ENCODE results near the gene SOST.
A peak's percentile ranks its signal among the peaks of the same experiment; 100 is the strongest.
"Not testable (repeated sequence)": the region's sequence is repeated elsewhere in the genome, so short reads cannot be mapped to it uniquely, and the experiment has no call there.

Gene SOST

GRCh38 chr17:43758497-43759174, at the start of gene SOST:
SOST (minus strand) TSS chr17:43758791; CDS start chr17:43758741, 50 bp downstream.
- DNase-seq: no peak

- DNase-seq: no peak
Measured at GRCh38 chr17:43808076-43808475, 49.5 kb upstream of the SOST start.

GRCh38 chr17:43805117-43805516, 46.5 kb upstream of the SOST start:
- DNase-seq: no peak

GRCh38 chr17:43803758-43804157, 45.2 kb upstream of the SOST start:
- no peak for DNase-seq

- DNase-seq: no peak
Measured at GRCh38 chr17:43801844-43802243, 43.3 kb upstream of the SOST start.

- DNase-seq: no peak
Measured at GRCh38 chr17:43800736-43801135, 42.1 kb upstream of the SOST start.

DNA sequence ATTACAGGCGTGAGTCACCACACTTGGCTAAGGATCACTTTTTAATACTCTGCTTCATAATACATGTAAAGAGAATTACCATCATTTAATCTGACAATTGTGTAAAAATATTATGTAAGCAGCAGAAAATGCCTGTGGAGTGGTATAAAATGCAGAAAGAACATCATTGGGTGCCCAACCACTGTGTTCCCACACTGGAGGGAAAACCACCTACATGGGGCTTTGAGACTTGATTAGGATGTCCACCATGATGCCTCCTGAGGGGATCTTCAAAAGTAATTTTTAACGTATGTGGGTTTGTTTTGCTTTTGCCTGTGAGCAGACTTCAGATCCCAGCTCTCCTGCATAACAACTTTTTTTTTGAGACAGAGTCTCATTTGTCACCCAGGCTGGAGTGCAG, 40.5 kb upstream of the SOST start:
- DNase-seq: no peak

- DNase-seq: not testable (repeated sequence)
Measured at GRCh38 chr17:43798024-43798423, 39.4 kb upstream of the SOST start.

- DNase-seq: not testable (repeated sequence)
Measured at GRCh38 chr17:43792668-43793067, 34.1 kb upstream of the SOST start.

GRCh38 chr17:43791589-43791988, 33.0 kb upstream of the SOST start:
- DNase-seq: peak; percentile 24

DNA sequence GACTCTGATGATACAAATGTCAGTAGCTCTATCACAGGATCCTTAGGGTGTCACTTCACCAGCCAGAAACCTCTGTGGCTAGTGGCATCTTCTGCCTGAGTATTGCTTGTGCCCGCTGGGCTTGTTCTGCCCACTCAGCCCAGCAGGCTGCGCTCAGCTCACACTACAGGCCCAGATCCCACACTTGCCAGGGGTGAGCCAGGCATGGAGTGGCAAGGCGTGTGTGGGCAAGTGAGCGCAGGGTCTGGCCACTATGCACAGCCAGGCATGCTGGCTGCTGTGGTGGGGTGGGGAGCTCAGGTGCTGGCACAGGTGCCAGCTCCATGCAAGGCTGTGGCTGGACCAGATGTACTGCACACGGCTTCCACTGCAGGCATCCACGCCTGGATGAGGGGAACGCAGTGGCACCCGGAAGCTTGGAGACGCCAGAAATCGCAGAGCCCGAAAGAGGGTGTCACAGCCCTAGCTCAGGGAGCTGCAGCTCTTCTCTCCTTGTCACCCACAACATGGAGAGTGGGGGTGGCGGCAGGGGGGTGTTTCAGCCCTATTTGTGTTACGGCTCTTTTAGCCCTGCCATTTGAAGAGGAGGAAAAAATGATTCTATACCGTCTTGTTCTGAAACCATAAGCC, 31.8 kb upstream of the SOST start:
- DNase-seq: no peak

DNA sequence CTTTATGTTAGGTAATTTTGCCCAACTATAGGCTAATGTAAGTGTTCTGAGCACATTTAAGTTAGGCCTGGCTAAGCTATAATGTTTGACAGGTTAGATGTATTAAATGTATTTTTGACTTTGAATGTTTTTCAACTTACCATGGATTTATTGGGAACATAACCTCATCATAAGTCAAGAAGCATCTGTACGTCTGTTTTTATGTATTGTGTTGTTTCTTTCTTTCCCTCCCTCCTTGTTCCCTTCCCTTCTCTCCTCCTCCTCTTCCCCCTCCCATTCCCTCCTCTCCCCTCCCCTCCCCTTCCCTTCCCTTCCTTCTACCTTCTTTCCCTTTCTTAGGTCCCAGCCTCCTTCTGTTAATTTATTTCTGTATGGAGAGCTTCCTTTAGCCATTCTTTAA, 30.9 kb upstream of the SOST start:
- no peak for DNase-seq

DNA sequence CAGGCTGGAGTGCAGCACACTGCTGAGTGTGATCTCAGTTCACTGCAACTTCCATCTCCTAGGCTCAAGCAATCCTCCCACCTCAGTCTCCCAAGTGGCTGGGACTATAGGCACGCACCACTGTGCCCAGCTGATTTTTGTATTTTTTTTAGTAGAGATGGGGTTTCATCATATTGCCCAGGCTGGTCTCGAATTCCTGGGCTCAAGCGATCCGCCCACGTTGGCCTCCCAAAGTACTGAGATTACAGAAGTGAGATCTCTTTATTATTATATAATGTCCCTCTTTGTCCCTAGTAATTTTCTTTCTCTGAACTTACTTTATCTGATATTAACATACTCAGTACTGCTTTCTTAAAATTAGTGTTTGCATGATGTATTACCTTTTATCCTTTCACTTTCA, 29.9 kb upstream of the SOST start:
- DNase-seq: no peak

GRCh38 chr17:43787728-43788127, 29.1 kb upstream of the SOST start:
- DNase-seq: no peak

GRCh38 chr17:43784628-43785101, 26.1 kb upstream of the SOST start:
- DNase-seq: no peak

DNA sequence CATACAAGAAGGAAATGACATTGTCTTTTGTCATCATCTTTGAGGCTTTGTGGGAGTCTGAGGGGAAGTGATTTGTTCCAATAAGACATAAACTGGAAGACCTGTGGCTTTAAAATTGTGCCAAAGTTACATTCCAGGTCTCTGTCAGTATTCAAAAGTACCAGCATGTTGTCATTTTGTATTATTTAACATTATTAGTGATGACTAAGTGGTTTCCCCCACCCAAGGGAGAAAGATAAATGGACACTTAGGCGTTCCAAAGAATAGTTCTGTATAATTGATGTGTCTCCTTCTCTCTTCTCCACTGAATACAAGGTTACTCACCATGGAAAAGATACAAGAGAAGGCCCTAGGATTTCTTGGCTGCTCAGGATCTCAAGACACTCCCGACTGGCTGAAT, 25.5 kb upstream of the SOST start:
- DNase-seq: no peak

GRCh38 chr17:43782913-43783680, 24.5 kb upstream of the SOST start:
- no peak for DNase-seq

DNA sequence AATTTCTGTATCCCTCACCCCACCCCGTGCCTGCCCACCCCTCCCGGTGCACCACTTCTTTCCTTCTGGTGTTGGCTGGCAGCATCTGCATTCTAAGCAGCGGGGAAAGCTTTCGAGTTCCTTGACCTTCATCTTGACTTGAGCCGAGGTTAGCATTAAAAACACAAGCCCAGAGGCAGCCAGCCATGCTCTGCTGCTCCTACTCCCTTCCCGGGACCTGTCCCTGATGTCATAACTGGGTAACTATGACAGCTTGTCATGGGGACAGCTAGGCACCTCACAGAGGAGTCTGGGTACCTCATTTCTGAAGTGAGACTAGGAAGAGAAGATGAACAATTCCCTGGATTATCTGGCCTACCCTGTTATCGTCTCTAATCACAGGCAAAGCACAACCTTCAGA, 21.5 kb upstream of the SOST start, which contains the start of gene CFAP97D1:
TSS of gene CFAP97D1 (plus strand) at position 301 of the 400 bp plus-strand sequence. CDS start at position 329, 28 bp downstream.
- no peak for DNase-seq

GRCh38 chr17:43779145-43780125, 20.8 kb upstream of the SOST start:
- DNase-seq: no peak

DNA sequence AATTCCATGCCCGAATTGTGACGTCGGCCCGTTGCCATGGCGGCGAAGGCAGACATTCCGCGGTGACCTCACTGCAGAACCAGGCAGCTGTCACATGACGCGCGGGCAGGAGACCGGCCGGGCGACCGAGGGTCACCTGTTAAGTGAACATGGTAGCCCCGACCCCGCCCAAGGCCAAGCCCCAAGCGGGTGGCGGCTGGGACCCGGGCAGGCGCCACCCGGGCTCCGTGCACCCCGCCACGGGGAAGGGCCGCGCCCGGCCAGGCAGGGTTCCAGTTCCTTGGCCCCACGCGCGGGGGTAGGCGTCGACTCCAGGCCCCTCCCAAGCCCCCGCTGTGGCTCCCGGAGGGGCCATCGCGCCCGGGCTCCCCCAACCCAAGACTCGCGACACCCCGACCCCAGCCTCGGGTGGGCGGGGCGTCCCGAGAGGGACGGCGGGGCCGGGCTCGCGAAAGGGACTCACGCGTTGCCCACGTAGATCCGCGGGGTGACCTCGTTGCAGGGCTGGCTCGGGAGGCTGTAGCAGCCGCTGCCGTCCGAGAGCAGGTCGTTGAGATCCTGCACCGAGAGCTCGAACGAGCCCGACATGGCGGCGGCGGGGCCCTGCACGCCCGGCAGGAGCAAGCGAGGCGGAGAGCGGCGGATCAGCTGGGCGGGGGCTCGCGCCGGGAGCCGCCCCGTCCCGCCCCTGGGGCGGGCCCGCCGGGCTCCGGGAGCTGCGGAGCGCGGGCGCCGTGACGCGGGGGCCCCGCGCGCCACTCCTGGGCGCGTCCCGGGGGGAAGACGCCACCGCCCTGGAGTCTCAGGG, 19.9 kb upstream of the SOST start, which contains the start of gene DUSP3:
TSS of gene DUSP3 (minus strand) at position 641 of the 808 bp plus-strand sequence. CDS start at position 588, 53 bp downstream.
- DNase-seq: peak; percentile 76

All from NCI-H1048 (cell line).